ACHN (cell line): Measurements from ENCODE around the gene DDX49.
"Not testable (repeated sequence)": the region's sequence is repeated elsewhere in the genome, so short reads cannot be mapped to it uniquely, and the experiment has no call there.

Source experiments
- DNase-seq: peaks from one replicate; pipeline ENCODE4 v3.0.0-alpha.2; 2015
- in situ Hi-C: cut with HindIII; loops from 2 replicates; pipeline ENCODE4 v1.10.0; 2017; ENCODE audit warnings: low sequenced_read_pairs, low pct_ligation_motif_present, low pct_unique_long_range_greater_than_20kb

DDX49 gene

GRCh38 chr19:18906605-18907519, 12.7 kb upstream of the DDX49 start:
- DNase-seq: no peak
- in situ Hi-C loops: no loop called here

GRCh38 chr19:18908917-18909619, 10.4 kb upstream of the DDX49 start:
- in situ Hi-C loops: no loop called here
- DNase-seq: no peak

GRCh38 chr19:18910010-18910409, 9.5 kb upstream of the DDX49 start:
- in situ Hi-C loops: no loop called here
- DNase-seq: no peak

- in situ Hi-C loops: no loop called here
Measured at GRCh38 chr19:18910801-18911436, 8.6 kb upstream of the DDX49 start.

GRCh38 chr19:18912933-18913332, 6.6 kb upstream of the DDX49 start:
- no peak for DNase-seq
- in situ Hi-C loops: no loop called here

More at GRCh38 chr19:18910801-18911436, 8.6 kb upstream of the DDX49 start:
- DNase-seq: no peak

- DNase-seq: no peak
- in situ Hi-C loops: no loop called here
Measured at GRCh38 chr19:18913466-18913865, 6.0 kb upstream of the DDX49 start.

GRCh38 chr19:18915639-18916038, 3.9 kb upstream of the DDX49 start:
- peak; percentile 53 for DNase-seq

GRCh38 chr19:18917593-18917992, 1.9 kb upstream of the DDX49 start:
- in situ Hi-C loops, DNase-seq: not testable (repeated sequence)

More at GRCh38 chr19:18915639-18916038, 3.9 kb upstream of the DDX49 start:
- in situ Hi-C loops: no loop called here

- no peak for DNase-seq
- in situ Hi-C loops: no loop called here
Measured at GRCh38 chr19:18919900-18920214, 342 bp downstream of the DDX49 start.

GRCh38 chr19:18920400-18920799, 885 bp downstream of the DDX49 start:
- DNase-seq: no peak
- in situ Hi-C loops: no loop called here

- no peak for DNase-seq
- in situ Hi-C loops: no loop called here
Measured at GRCh38 chr19:18921593-18921992, 2.1 kb downstream of the DDX49 start.

- no peak for DNase-seq
- in situ Hi-C loops: no loop called here
Measured at GRCh38 chr19:18922228-18922985, 2.9 kb downstream of the DDX49 start.

GRCh38 chr19:18924684-18925213, 5.2 kb downstream of the DDX49 start:
- in situ Hi-C loops: no loop called here
- no peak for DNase-seq

GRCh38 chr19:18928018-18928805, 8.7 kb downstream of the DDX49 start:
- in situ Hi-C loops: no loop called here
- no peak for DNase-seq

- DNase-seq: no peak
- in situ Hi-C loops: no loop called here
Measured at GRCh38 chr19:18929311-18929710, 9.8 kb downstream of the DDX49 start.

GRCh38 chr19:18931316-18932162, 12.0 kb downstream of the DDX49 start:
- in situ Hi-C loops: no loop called here
- no peak for DNase-seq
